Glutamatergic neuron (in vitro differentiated cells): Measurements from ENCODE around the gene PCDHGA1. TPM values are rescaled to one million over a fixed set of nuclear protein-coding genes. Genes with fewer than 3 reads are reported as not detected.
A peak's percentile ranks its signal among the peaks of the same experiment; 100 is the strongest.
"Not testable (repeated sequence)": the region's sequence is repeated elsewhere in the genome, so short reads cannot be mapped to it uniquely, and the experiment has no call there.

Experiments
- DNase-seq: peaks from one replicate; pipeline ENCODE4 v3.0.0; 2022
- H3K27ac Mint-ChIP-seq: one replicate; pipeline ENCODE4 v1.8.0; 2020; ENCODE audit warnings: mild to moderate bottlenecking, mixed read lengths, inconsistent platforms; ENCODE audit not compliant: unreplicated experiment
- H3K27me3 Mint-ChIP-seq: one replicate; pipeline ENCODE4 v1.8.0; 2020; ENCODE audit warnings: mild to moderate bottlenecking, moderate library complexity, mixed read lengths, inconsistent platforms; ENCODE audit not compliant: unreplicated experiment
- H3K36me3 Mint-ChIP-seq: one replicate; pipeline ENCODE4 v1.8.0; 2020; ENCODE audit warnings: mild to moderate bottlenecking, mixed read lengths, inconsistent platforms; ENCODE audit not compliant: unreplicated experiment
- H3K4me1 Mint-ChIP-seq: one replicate; pipeline ENCODE4 v1.8.0; 2020; ENCODE audit warnings: mild to moderate bottlenecking, low read depth, mixed read lengths, inconsistent platforms; ENCODE audit not compliant: unreplicated experiment
- H3K4me3 Mint-ChIP-seq: one replicate; pipeline ENCODE4 v1.8.0; 2020; ENCODE audit warnings: mild to moderate bottlenecking, mixed read lengths, inconsistent platforms; ENCODE audit not compliant: unreplicated experiment
- H3K9me3 Mint-ChIP-seq: one replicate; pipeline ENCODE4 v1.8.0; 2020; ENCODE audit warnings: mild to moderate bottlenecking, moderate library complexity, mixed read lengths, inconsistent platforms; ENCODE audit not compliant: unreplicated experiment
- CTCF ChIP-seq: fragments of 200-600 bp; sonication (generic); IDR thresholded peaks from one replicate; pipeline ENCODE4 v1.5.0; 2021; ENCODE audit not compliant: partially characterized antibody, unreplicated experiment
- total RNA-seq: library from RNA; stranded (reverse); fragmentation: NEBNext Ultra II Directional; extraction: Animal tissue kit (Norgen Biotek cat#: 25700); gene quantifications from one replicate; pipeline ENCODE4 v1.2.1, GENCODE V29; 2021; ENCODE audit not compliant: unreplicated experiment

Gene PCDHGA1
- total RNA-seq, 1 donor from 2014 or later: 4.6 TPM

GRCh38 chr5:141417494-141418172, 87.3 kb downstream of the PCDHGA1 start, which contains the start of gene PCDHGB7:
TSS of gene PCDHGB7 (plus strand) at chr5:141417677. CDS start at chr5:141417860, 183 bp downstream.
- TF ChIP-seq CTCF: peak; percentile 53
- peak; percentile 74 for DNase-seq
- H3K27ac Mint-ChIP-seq: peak within 1 kb of the TSS; percentile 94
- peaks cover 30% of the 10 kb centered on the region for H3K27me3 Mint-ChIP-seq
- peaks cover 81% of the 10 kb centered on the region for H3K36me3 Mint-ChIP-seq
- peak within 1 kb of the TSS; percentile 92 for H3K4me3 Mint-ChIP-seq
- not testable (repeated sequence) for H3K4me1 Mint-ChIP-seq
- H3K9me3 Mint-ChIP-seq: peaks cover 69% of the 10 kb centered on the region

GRCh38 chr5:141419074-141419880, 89.0 kb downstream of the PCDHGA1 start:
- no peaks in the 10 kb centered on the region for H3K4me1 Mint-ChIP-seq
- TF ChIP-seq CTCF: no peak
- H3K9me3 Mint-ChIP-seq: peaks cover 66% of the 10 kb centered on the region
- H3K4me3 Mint-ChIP-seq: peak overlapping the region; percentile 92
- peak overlapping the region; percentile 24 for H3K27ac Mint-ChIP-seq
- H3K36me3 Mint-ChIP-seq: peaks cover 78% of the 10 kb centered on the region
- no peak for DNase-seq
- H3K27me3 Mint-ChIP-seq: peaks cover 27% of the 10 kb centered on the region

GRCh38 chr5:141420855-141421488, 90.7 kb downstream of the PCDHGA1 start, which contains the start of gene PCDHGA11:
TSS of gene PCDHGA11 (plus strand) at chr5:141421051. CDS start at chr5:141421228, 177 bp downstream.
- Mint-ChIP-seq H3K36me3 (peaks cover 79% of the 10 kb centered on the region), H3K4me3 (peak within 1 kb of the TSS; percentile 70), H3K4me1 (no peaks in the 10 kb centered on the region), H3K27me3 (peaks cover 23% of the 10 kb centered on the region), H3K27ac (no peak within 1 kb of the TSS), H3K9me3 (peaks cover 54% of the 10 kb centered on the region)
- no peak for DNase-seq
- peak; percentile 38 for TF ChIP-seq CTCF

- Mint-ChIP-seq H3K27me3 (peaks cover 23% of the 10 kb centered on the region), H3K4me3 (peak overlapping the region; percentile 70), H3K9me3 (peaks cover 54% of the 10 kb centered on the region), H3K27ac (no peak overlapping the region), H3K4me1 (no peaks in the 10 kb centered on the region), H3K36me3 (peaks cover 84% of the 10 kb centered on the region)
- DNase-seq: no peak
- TF ChIP-seq CTCF: no peak
Measured at GRCh38 chr5:141421489-141421855, 91.2 kb downstream of the PCDHGA1 start.
